Panc1 (cell line): ENCODE data around the gene IL17RB. TPM values are rescaled to one million over a fixed set of nuclear protein-coding genes. Genes with fewer than 3 reads are reported as not detected.

Source experiments
- ATAC-seq: fragments of 200-7000 bp; cut with Tn5 transposase; 2 replicates; pipeline ENCODE4 v1.9.1; 2020; ENCODE audit warnings: mild to moderate bottlenecking, moderate library complexity
- BruUV-seq: library from RNA; stranded (reverse); fragments of 400-500 nt; replicated peaks from 2 replicates; lab custom pipeline; 2021; lab: Mats Ljungman, UMichigan
- CTCF ChIA-PET: fragments of 300-600 bp; sonication (Branson Sonifier 250); formaldehyde crosslinking; loops from one replicate; lab custom pipeline; 2022; ENCODE audit warnings: antibody characterized with exemption; lab: Charles Lee
- POLR2A ChIA-PET: fragments of 300-600 bp; sonication (Branson Sonifier 250); formaldehyde crosslinking; loops from one replicate; lab custom pipeline; 2022; ENCODE audit warnings: antibody characterized with exemption; lab: Charles Lee
- DNase-seq: peaks from one replicate; pipeline ENCODE4 v3.0.0-alpha.2; 2010; ENCODE audit warnings: low read depth, low spot score
- H3K27ac ChIP-seq: 2 replicates; pipeline ENCODE4 v1.5.1; 2011; ENCODE audit warnings: mild to moderate bottlenecking, low read length, inconsistent platforms
- H3K27me3 ChIP-seq: fragments of 200-500 bp; sonication (Bioruptor generic); 2 replicates; pipeline ENCODE4 v1.6.0; 2014; ENCODE audit warnings: low read length, inconsistent platforms; ENCODE audit not compliant: control insufficient read depth, insufficient read depth
- H3K36me3 ChIP-seq: fragments of 200-500 bp; sonication (Bioruptor generic); 2 replicates; pipeline ENCODE4 v1.5.1; 2014; ENCODE audit warnings: inconsistent platforms, mild to moderate bottlenecking, low read length, moderate library complexity; ENCODE audit not compliant: control insufficient read depth, insufficient read depth
- H3K4me1 ChIP-seq: 2 replicates; pipeline ENCODE4 v1.5.1; 2011; ENCODE audit warnings: inconsistent platforms, mild to moderate bottlenecking, low read length, moderate library complexity; ENCODE audit not compliant: control insufficient read depth, insufficient read depth
- H3K4me3 ChIP-seq, 2 experiments: 2 replicates each; pipeline ENCODE4 v1.5.1; 2011 to 2012; ENCODE audit warnings: low read depth in 2 of 2, low read length in 2 of 2, mild to moderate bottlenecking in 2 of 2, inconsistent platforms in 1 of 2, moderate library complexity in 1 of 2
- H3K9me3 ChIP-seq: fragments of 200-500 bp; sonication (Bioruptor generic); 2 replicates; pipeline ENCODE4 v1.5.1; 2014; ENCODE audit warnings: low read depth, mild to moderate bottlenecking, inconsistent platforms, low read length, moderate library complexity; ENCODE audit not compliant: control insufficient read depth, insufficient read depth
- CTCF ChIP-seq: fragments of 450-650 bp; IDR thresholded peaks from 2 replicates; pipeline ENCODE4 v1.5.1; 2017; ENCODE audit warnings: mild to moderate bottlenecking
- POLR2AphosphoS5 ChIP-seq: IDR thresholded peaks from 2 replicates; pipeline ENCODE4 v1.6.1; 2012; ENCODE audit warnings: mild to moderate bottlenecking, low read depth, low read length, moderate library complexity
- SIN3A ChIP-seq: IDR thresholded peaks from 2 replicates; pipeline ENCODE4 v1.6.1; 2012; ENCODE audit warnings: low read depth, mild to moderate bottlenecking, low read length, moderate library complexity, borderline replicate concordance; ENCODE audit not compliant: insufficient read depth
- TCF7L2 ChIP-seq: IDR thresholded peaks from 2 replicates; pipeline ENCODE4 v1.6.1; 2011; ENCODE audit warnings: mild to moderate bottlenecking, low read depth, low read length, inconsistent platforms
- in situ Hi-C: cut with HindIII; loops from 2 replicates; pipeline ENCODE4 v1.10.0; 2016; ENCODE audit warnings: low sequenced_read_pairs, low pct_unique_long_range_greater_than_20kb
- intact Hi-C: fragments of 100-400 bp; cut with micrococcal nuclease; formaldehyde crosslinking; loops from one replicate; pipeline ENCODE4 v1.10.0; 2022; ENCODE audit not compliant: unreplicated experiment
- total RNA-seq: library from RNA; stranded (reverse); gene quantifications from one replicate; pipeline ENCODE4 v1.2.1, GENCODE V29; 2021; ENCODE audit not compliant: unreplicated experiment
- TF ChIP-seq, protein P1 (sequence below), 2 experiments: IDR thresholded peaks; 2 replicates each; pipeline ENCODE4 v1.6.1; 2011 to 2012; ENCODE audit warnings: low read depth in 2 of 2, control low read depth in 1 of 2, low read length in 1 of 2, mild to moderate bottlenecking in 1 of 2, moderate library complexity in 1 of 2; ENCODE audit not compliant: insufficient read depth in 1 of 2

Gene IL17RB
- total RNA-seq, 1 experiment from 2014 or later = 15.9 TPM

- H3K4me3 ChIP-seq = no peak overlapping the region
- H3K36me3 ChIP-seq = no peaks in the 10 kb centered on the region
- no peak overlapping the region for H3K27ac ChIP-seq
- in situ Hi-C loops (no loop called here), intact Hi-C loops (no loop called here)
- POLR2A ChIA-PET = interaction anchor here (0.6 kb wide), 1 partner anchor 330 kb away, joined by 14 read pairs; no protein-coding TSS in a partner anchor
- CTCF ChIA-PET = no interaction called here
- H3K27me3 ChIP-seq = no peaks in the 10 kb centered on the region
- BruUV-seq = no TSS peak
- DNase-seq (no peak), ATAC-seq (no peak)
- H3K4me1 ChIP-seq = no peaks in the 10 kb centered on the region
- no peaks in the 10 kb centered on the region for H3K9me3 ChIP-seq
- TF ChIP-seq, protein P1, sequence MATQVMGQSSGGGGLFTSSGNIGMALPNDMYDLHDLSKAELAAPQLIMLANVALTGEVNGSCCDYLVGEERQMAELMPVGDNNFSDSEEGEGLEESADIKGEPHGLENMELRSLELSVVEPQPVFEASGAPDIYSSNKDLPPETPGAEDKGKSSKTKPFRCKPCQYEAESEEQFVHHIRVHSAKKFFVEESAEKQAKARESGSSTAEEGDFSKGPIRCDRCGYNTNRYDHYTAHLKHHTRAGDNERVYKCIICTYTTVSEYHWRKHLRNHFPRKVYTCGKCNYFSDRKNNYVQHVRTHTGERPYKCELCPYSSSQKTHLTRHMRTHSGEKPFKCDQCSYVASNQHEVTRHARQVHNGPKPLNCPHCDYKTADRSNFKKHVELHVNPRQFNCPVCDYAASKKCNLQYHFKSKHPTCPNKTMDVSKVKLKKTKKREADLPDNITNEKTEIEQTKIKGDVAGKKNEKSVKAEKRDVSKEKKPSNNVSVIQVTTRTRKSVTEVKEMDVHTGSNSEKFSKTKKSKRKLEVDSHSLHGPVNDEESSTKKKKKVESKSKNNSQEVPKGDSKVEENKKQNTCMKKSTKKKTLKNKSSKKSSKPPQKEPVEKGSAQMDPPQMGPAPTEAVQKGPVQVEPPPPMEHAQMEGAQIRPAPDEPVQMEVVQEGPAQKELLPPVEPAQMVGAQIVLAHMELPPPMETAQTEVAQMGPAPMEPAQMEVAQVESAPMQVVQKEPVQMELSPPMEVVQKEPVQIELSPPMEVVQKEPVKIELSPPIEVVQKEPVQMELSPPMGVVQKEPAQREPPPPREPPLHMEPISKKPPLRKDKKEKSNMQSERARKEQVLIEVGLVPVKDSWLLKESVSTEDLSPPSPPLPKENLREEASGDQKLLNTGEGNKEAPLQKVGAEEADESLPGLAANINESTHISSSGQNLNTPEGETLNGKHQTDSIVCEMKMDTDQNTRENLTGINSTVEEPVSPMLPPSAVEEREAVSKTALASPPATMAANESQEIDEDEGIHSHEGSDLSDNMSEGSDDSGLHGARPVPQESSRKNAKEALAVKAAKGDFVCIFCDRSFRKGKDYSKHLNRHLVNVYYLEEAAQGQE (IDR thresholded peaks at IDR 0.05; ENCODE audit: insufficient read depth in 1 of 2, low read depth in 2 of 2, low read length in 1 of 2) = no peak
- TF ChIP-seq POLR2AphosphoS5 (no peak), SIN3A (no peak), CTCF (no peak), TCF7L2 (no peak)
These were observed 12.7 kb upstream of the IL17RB start for GRCh38 chr3:53833700-53834099.

GRCh38 chr3:53834429-53835095 is 11.8 kb upstream of the IL17RB start:
- Histone ChIP-seq H3K4me1 (no peaks in the 10 kb centered on the region), H3K27ac (no peak overlapping the region), H3K4me3 (no peak overlapping the region), H3K36me3 (no peaks in the 10 kb centered on the region), H3K27me3 (no peaks in the 10 kb centered on the region), H3K9me3 (no peaks in the 10 kb centered on the region)
- CTCF ChIA-PET = no interaction called here
- DNase-seq (no peak), ATAC-seq (no peak)
- intact Hi-C loops = no loop called here
- TF ChIP-seq CTCF (no peak), TCF7L2 (no peak), SIN3A (no peak), POLR2AphosphoS5 (no peak)
- TF ChIP-seq, protein P1 (IDR thresholded peaks at IDR 0.05; ENCODE audit: insufficient read depth in 1 of 2, low read depth in 2 of 2, low read length in 1 of 2) = no peak
- POLR2A ChIA-PET = interaction anchor here (0.5 kb wide), 1 partner anchor 192 kb away, joined by 3 read pairs; no protein-coding TSS in a partner anchor
- in situ Hi-C loops = no loop called here
- BruUV-seq = no TSS peak
